LNCAP (cell line): ENCODE measurements around the gene ANKRD33.

Experiments
- TF ChIP-seq, protein P1 (sequence below): fragments of 450-650 bp; IDR thresholded peaks from 2 replicates; pipeline ENCODE4 v1.5.1; 2017; ENCODE audit warnings: mild to moderate bottlenecking

ANKRD33 gene

DNA sequence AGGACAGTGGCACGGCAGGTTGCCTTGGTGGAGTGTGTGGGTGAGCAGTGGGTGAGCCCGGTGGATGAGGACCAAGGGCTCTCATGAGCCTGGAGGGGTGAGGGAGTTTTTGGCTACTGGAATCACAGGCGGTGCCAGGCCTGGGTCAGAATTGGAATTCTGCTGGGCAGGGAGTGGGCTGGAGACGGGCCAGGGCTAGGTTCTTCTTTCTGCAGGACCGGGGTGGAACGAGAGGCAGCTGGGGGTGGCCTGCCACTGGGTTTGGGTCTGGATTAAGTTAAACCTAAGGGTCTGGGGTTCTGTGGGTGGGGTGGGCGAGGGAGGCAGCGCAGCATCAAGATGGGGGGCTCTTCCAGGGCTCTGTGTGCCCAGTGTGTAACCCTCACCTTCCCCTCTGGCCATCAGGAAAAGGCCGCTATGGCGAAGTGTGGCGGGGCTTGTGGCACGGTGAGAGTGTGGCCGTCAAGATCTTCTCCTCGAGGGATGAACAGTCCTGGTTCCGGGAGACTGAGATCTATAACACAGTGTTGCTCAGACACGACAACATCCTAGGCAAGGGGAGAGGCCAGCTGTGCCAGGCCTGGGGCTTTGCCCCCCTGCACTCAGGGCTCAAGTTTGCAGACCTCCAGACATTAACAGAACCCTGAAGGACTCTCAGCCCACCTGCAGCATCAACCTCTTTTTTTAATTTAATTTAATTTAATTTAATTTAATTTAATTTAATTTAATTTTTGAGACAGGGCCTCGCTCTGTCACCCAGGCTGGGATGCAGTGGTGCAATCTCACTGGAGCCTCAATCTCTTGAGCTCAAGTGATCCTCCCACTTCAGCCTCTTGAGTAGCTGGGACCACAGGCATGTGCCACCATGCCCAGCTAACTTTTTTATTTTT, 26.4 kb downstream of the ANKRD33 start:
- TF ChIP-seq, protein P1, sequence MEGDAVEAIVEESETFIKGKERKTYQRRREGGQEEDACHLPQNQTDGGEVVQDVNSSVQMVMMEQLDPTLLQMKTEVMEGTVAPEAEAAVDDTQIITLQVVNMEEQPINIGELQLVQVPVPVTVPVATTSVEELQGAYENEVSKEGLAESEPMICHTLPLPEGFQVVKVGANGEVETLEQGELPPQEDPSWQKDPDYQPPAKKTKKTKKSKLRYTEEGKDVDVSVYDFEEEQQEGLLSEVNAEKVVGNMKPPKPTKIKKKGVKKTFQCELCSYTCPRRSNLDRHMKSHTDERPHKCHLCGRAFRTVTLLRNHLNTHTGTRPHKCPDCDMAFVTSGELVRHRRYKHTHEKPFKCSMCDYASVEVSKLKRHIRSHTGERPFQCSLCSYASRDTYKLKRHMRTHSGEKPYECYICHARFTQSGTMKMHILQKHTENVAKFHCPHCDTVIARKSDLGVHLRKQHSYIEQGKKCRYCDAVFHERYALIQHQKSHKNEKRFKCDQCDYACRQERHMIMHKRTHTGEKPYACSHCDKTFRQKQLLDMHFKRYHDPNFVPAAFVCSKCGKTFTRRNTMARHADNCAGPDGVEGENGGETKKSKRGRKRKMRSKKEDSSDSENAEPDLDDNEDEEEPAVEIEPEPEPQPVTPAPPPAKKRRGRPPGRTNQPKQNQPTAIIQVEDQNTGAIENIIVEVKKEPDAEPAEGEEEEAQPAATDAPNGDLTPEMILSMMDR, result no peak

DNA sequence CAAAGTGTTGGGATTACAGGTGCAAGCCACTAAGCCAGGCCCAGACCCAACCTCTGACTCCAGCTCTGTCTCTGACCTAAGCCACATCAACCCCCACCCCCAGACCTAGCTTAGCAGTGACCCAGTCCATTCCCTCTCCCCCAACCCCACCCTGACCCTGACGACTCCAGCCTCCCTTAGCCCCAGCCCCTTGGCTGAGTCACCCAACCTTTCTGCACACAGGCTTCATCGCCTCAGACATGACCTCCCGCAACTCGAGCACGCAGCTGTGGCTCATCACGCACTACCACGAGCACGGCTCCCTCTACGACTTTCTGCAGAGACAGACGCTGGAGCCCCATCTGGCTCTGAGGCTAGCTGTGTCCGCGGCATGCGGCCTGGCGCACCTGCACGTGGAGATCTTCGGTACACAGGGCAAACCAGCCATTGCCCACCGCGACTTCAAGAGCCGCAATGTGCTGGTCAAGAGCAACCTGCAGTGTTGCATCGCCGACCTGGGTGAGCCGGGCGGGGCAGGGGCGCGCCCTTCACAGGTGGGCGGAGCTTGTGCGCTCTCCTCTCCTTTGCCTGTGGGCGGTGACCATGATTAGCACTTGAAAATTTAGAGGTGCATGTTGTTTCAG, 27.2 kb downstream of the ANKRD33 start:
- TF ChIP-seq, protein P1, result no peak

DNA sequence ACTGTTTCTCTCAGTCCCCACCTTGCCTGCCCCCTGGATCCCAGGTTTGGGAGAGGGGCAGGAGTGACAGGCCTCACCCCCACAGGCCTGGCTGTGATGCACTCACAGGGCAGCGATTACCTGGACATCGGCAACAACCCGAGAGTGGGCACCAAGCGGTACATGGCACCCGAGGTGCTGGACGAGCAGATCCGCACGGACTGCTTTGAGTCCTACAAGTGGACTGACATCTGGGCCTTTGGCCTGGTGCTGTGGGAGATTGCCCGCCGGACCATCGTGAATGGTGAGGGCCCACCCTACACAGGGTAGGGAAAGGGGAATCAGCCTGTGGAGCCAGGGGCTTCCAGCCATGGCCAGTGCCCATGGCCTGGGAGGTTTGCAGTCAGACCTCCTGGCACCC, 28.0 kb downstream of the ANKRD33 start:
- TF ChIP-seq, protein P1, result no peak

DNA sequence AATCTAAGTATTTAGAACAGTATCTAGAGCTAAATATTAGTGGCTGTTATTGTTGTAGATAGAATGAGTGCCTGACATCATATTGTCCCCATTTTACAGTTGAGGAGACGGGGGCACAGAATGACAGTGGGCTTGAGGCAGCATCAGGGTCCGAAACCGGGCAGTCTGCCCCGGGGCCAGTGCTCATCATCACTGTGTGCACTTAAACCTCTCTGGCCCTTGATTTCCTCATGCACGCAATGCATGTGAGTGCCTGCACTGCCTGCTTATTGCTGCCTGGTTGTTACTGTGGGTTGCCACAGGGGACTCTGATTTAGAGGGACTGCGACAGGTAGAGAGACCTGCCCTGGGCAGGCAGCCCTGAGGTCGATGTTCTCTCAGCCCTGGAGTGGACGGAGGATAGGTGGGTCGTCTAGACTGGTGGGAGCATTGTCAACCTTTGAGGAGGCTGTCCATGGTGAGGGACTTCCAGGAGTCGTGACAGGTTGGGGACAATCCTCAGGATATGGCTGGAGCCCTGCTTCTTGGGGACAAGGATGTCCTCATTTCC, 29.2 kb downstream of the ANKRD33 start:
- TF ChIP-seq, protein P1, result no peak

DNA sequence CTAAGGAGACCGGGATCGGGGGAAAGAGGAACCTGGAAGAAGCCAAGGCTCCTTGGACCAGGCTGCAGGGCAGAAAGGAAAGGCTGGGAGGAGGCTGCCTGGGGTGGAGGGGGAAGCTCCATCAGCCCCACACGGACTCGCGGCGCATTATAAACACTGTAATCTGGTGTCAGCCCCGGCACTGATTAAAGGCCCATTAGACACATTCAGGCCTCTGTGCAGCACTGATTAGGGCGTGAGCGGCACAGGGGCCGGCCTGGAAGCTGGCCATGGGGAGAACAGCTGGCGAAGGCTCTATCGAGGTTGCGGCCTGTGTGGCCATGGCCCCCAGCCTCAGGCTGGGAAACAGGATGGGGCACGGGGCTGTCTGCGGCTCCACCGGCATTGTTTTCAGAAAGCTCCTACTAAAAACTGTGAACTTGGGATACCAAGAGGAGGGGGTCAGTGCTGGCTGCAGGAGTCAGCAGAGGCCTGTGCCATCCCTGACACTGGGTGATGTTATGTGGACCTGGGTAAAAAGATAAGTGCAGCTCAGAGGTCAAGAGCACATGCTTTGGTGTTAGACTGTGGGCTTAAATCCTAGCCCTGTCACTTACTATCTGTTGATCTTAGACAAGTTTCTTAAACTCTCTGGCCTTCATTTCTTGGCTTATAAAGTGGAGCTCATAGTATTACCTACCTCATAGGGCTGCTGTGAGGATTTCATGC, 30.0 kb downstream of the ANKRD33 start:
- TF ChIP-seq, protein P1, result no peak

DNA sequence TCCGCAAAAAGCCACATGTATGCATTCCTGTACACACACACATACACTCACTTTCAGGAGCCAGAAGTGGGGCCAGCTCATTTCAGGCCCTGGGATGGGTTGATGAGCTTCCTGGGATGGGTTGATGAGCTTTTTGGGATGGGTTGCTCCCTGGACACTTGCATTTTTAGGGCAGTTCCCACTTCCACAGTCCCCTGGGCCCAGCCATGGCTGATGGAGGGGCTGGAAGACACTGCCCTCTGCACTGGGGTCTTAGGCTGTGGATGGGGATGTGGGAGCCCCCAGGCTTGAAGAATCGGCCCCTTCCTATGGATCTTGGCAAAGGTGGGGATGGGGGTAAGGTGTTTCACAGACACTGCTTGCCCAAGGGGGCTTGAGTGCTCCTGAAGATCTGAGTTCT, 32.1 kb downstream of the ANKRD33 start:
- TF ChIP-seq, protein P1, result no peak

DNA sequence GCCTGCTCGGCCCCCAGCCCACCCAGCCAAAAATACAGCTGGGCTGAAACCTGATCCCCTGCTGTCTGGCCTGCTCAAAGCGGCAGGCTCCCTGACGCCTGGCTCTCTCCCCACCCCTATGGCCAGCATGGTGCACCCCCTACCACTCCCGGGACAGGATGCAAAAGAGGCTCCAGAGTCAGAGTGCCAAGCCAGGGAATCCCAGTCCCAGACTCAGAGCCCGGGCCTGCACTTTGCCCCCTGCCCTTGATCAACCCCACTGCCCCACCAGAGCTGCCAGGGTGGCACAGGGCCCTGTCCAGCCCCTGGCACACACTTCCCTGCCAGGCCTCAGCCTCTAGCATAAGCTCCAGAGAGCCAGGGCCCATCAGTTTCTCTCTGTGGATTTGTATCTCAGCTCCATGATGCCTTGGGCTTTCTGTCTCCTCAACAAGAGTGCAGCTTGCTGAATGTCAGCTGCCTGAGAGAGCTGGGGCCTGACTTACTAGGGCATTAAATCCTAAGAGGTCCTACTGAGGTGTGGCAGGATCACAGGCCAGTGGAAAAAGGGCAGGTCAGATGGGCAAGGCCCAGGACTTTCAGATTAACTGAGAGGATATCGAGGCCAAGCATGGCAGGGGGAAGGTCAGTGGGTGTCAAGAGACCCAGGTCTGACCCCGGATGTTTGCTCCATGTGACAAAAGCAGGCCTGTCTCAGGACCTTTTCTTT, 33.3 kb downstream of the ANKRD33 start:
- TF ChIP-seq, protein P1, result no peak
